RCC 7860 (cell line): ENCODE data around the gene OR2G6.
"Not testable (repeated sequence)": the region's sequence is repeated elsewhere in the genome, so short reads cannot be mapped to it uniquely, and the experiment has no call there.

Experiments
- DNase-seq: peaks from one replicate; pipeline ENCODE4 v3.0.0-alpha.2; 2015; ENCODE audit warnings: low spot score
- FAIRE-seq: peaks from 2 replicates; lab custom pipeline; 2012; peaks lifted over from hg19 to GRCh38; lab: Jason Lieb, UNC

Gene OR2G6

DNA sequence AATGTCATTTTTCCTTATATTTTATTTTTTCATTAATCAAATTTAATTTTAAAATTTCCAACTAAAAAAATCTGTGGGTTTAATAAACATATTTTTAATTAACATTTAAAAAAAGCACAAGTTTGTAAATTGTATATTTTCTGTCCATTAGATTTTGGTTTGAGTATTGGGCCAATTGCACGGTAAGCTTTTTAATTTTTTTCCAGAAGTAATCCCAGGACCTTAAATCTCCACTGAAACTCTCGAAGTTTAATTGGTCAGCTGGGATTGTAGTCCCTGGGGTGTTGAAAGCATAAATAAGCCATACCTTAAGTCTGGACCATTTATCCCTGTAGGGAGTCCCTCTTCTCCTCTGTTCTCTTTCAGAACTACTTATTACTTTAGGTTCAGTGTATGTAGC is at the start of gene OR2G6:
Gene OR2G6, plus strand, starts transcription at position 301 of the 400 bp plus-strand sequence. CDS start 13,574 bp downstream, outside the sequence.
- not testable (repeated sequence) for DNase-seq
- peak; percentile 78 for FAIRE-seq

- not testable (repeated sequence) for DNase-seq, FAIRE-seq
Observed at GRCh38 chr1:248459117-248459516, 48.8 kb upstream of the OR2G6 start.

GRCh38 chr1:248471154-248471553 is 36.7 kb upstream of the OR2G6 start:
- DNase-seq = no peak
- FAIRE-seq = no peak

- not testable (repeated sequence) for DNase-seq, FAIRE-seq
Observed at GRCh38 chr1:248472111-248472510, 35.8 kb upstream of the OR2G6 start.

DNA sequence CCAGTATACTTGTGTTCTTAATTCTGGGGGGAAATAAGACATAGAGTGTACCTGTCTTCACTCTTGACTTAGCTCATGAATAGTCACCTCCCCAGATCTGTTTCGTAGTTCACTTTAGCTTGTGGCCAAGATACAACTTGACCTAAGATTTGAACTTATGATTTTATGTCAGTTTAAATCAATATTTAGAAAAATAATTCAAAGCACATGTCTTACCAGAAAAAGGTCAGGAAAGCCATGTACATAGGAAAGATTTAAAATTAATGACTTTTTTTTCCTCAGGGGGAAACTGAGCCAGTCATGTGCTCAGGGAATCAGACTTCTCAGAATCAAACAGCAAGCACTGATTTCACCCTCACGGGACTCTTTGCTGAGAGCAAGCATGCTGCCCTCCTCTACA is 34.8 kb upstream of the OR2G6 start, which contains the start of gene OR2T3:
Gene OR2T3, plus strand, starts transcription at position 301 of the 400 bp plus-strand sequence. Its CDS starts 0 bp downstream, at position 301.
- DNase-seq, FAIRE-seq: not testable (repeated sequence)

DNA sequence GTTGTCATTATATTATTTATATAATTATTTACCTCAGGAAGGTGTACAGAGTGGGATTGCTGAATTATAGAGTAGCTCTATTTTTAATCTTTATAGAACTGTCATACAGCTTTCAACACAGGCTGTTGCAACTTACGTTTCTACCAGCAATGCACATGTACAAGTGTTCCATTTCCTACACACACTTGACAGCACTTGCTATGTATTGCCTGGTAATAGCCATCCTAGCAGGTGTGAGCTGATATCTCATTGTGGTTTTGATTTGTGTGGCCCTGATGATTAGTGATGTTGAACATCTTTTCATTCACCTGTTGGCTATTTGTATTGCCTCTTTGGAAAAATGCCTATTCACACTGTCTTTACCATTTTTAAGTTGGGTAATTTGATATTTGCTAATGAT is 32.2 kb upstream of the OR2G6 start:
- FAIRE-seq, DNase-seq: not testable (repeated sequence)

DNA sequence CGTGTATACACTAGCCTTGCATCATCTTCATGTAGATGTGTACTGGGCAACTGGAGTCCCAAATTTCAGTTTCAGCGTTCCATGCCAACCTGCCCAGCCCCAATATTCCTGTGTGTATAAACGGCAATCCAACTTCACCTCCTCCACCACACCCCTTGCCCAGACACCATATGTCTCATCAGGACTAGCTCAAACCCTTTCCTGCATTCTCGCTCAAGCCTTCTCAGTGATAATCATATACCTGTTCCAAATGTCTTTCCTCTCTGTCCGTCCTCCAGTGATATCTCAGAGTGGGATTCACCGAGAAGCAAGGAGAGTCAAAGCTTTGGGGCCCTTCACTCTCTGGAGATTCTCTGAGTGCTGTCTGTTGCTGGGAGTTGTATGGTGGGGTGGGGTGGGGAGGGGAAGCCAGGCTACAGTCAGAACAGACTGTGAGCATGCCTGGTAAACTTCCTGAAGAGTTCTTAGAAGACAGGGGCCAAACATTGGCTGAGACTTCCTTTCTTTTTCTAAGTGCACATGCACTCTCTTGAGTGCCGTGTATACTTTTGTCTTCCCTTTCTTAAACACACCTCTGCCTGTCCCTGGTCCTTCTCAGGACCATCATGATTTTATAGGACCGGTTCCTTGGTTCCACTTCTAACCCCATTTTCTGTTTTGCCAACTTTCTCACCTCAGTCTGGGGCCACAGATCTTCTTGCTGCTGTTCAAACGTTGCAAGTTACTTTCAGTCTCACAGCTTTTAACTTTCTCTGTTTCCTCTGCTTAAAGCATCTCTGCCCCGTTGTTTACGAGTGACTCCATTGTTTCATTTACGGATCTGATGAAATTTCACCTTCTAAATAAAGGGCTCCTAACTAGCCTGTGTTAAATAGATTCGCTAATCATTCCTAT is 25.9 kb upstream of the OR2G6 start:
- DNase-seq, FAIRE-seq: not testable (repeated sequence)

GRCh38 chr1:248488289-248488688 is 19.6 kb upstream of the OR2G6 start, which contains the start of gene OR2T5:
Gene OR2T5, plus strand, starts transcription at chr1:248488589. Its CDS starts 0 bp downstream, at chr1:248488589.
- FAIRE-seq = not testable (repeated sequence)

GRCh38 chr1:248496661-248497060 is 11.2 kb upstream of the OR2G6 start:
- not testable (repeated sequence) for DNase-seq, FAIRE-seq

More at GRCh38 chr1:248488289-248488688, 19.6 kb upstream of the OR2G6 start, which contains the start of gene OR2T5:
- not testable (repeated sequence) for DNase-seq

- not testable (repeated sequence) for FAIRE-seq, DNase-seq
Observed at GRCh38 chr1:248500305-248501035, 7.4 kb upstream of the OR2G6 start.

DNA sequence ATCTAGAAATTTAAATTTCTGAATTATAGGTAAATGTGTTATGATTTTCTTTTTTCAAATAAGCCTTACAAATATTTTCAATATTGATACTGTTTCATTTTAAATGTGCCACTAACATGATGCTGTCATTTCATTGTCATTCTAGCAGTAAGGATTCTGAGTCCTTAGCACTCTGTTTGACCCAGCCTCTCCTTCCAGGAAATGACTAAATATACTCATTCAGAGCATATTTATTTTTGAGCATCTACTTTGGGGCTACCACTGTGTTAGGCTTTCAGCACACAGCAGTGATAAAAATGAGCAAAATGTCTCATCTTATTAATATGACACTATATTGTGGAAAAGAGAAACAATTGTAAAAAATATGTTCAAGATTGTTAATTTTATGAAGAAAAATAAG is 2.3 kb downstream of the OR2G6 start:
- not testable (repeated sequence) for FAIRE-seq, DNase-seq

DNA sequence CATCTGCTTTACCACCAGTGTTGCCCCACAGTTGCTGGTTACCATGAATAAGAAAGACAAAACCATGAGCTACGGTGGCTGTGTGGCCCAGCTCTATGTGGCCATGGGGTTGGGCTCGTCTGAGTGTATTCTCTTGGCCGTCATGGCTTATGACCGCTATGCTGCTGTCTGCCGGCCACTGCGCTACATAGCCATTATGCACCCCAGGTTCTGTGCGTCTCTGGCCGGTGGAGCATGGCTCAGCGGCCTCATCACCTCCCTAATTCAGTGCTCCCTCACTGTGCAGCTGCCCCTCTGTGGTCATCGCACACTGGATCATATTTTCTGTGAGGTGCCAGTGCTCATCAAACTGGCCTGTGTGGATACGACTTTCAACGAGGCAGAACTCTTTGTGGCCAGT is 14.0 kb downstream of the OR2G6 start:
- DNase-seq = no peak
- FAIRE-seq = no peak

- DNase-seq, FAIRE-seq: not testable (repeated sequence)
Observed at GRCh38 chr1:248537449-248537848, 29.6 kb downstream of the OR2G6 start.

GRCh38 chr1:248547383-248547782 is 39.5 kb downstream of the OR2G6 start:
- DNase-seq, FAIRE-seq: not testable (repeated sequence)

DNA sequence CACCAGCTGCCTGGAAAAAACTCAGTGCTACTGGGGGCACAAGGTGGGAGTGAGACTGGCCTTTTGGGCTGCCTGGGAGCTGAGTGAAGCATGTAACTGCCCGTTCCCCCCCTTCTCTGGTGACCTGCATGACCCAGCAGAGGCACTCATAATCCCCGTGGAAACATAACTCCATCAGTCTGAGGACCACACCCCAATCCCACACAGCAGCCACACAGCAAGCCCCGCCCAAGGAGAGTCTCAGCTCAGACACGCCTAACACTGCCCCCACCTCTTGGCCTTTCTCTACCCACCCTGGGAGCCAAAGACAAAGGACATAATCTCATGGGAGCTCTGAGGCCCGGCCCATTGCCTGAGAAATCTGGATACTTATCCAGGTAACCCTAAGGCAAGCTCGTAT is 43.2 kb downstream of the OR2G6 start:
- FAIRE-seq, DNase-seq: not testable (repeated sequence)

GRCh38 chr1:248562672-248563071 is 54.8 kb downstream of the OR2G6 start, which contains the start of gene OR2T29:
Gene OR2T29, minus strand, starts transcription at chr1:248562772. Its CDS starts 3,281 bp downstream, at chr1:248559491.
- DNase-seq, FAIRE-seq: not testable (repeated sequence)

GRCh38 chr1:248565530-248566373 is 57.9 kb downstream of the OR2G6 start:
- not testable (repeated sequence) for FAIRE-seq, DNase-seq

DNA sequence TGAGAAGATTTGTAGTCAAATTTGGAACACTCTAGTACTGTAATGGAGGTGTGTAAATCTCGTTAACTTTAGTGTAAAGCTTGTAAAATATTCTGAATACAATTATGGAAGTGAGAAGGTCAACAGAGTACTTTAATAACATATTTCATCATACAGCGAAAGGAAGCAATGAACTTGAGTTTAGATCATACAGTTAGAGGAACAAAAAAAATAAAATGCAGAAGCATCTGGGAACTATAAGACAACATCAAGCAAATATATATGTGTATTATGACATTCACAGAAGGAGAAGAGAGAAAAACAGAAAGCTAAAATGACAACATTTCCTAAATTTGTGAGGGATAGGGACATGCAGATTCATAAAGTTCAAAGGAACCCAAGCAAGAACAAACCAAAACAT is 61.2 kb downstream of the OR2G6 start:
- DNase-seq, FAIRE-seq: not testable (repeated sequence)

DNA sequence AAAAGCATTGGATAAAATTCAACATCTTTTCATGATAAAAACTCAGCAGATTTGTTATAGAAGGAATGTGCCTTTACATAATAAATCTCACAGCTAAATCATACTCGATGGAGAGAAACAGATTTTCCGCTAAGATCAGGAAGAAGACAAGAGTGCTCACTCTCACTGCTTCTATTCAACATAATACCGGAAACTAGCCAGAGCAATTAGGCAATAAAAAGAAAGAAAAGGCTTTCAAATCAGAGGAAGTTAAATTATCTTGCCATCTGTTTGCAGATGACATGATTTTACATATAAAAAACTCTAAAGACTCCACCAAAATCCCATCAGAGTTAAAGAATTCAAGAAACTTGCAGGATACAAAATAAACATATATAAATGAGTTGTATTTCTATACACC is 62.9 kb downstream of the OR2G6 start:
- not testable (repeated sequence) for FAIRE-seq

DNA sequence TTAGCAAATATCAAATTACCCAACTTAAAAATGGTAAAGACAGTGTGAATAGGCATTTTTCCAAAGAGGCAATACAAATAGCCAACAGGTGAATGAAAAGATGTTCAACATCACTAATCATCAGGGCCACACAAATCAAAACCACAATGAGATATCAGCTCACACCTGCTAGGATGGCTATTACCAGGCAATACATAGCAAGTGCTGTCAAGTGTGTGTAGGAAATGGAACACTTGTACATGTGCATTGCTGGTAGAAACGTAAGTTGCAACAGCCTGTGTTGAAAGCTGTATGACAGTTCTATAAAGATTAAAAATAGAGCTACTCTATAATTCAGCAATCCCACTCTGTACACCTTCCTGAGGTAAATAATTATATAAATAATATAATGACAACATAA is 64.2 kb downstream of the OR2G6 start:
- not testable (repeated sequence) for DNase-seq, FAIRE-seq

More for the DNA sequence above, 62.9 kb downstream of the OR2G6 start:
- not testable (repeated sequence) for DNase-seq
